Transverse colon (tissue), 4 donors: Measurements from ENCODE around the gene BANP. TPM values are rescaled to one million over a fixed set of nuclear protein-coding genes. Genes with fewer than 3 reads are reported as not detected.
A peak's percentile ranks its signal among the peaks of the same experiment; 100 is the strongest.

Experiments
- DNase-seq: peaks from one replicate; pipeline ENCODE4 v3.0.0-alpha.2; 2019
- H3K27ac ChIP-seq, 4 donors: fragments of 200-600 bp; sonication (generic); 2 replicates each; pipeline ENCODE4 v1.5.1; 2016 to 2018; ENCODE audit warnings: inconsistent platforms in 4 of 4
- H3K27me3 ChIP-seq: fragments of 200-600 bp; sonication (generic); 2 replicates; pipeline ENCODE4 v1.5.1; 2017; ENCODE audit warnings: inconsistent platforms
- H3K36me3 ChIP-seq, 4 donors: fragments of 200-600 bp; sonication (generic); 2 replicates each; pipeline ENCODE4 v1.5.1; 2017 to 2019; ENCODE audit warnings: inconsistent platforms in 4 of 4
- H3K4me1 ChIP-seq, 4 donors: fragments of 200-600 bp; sonication (generic); 2 replicates each; pipeline ENCODE4 v1.5.1; 2017 to 2020; ENCODE audit warnings: inconsistent platforms in 4 of 4
- H3K4me3 ChIP-seq, 4 donors: fragments of 200-600 bp; sonication (generic); 1 replicate in 1 of 4; 2 replicates in 3 of 4; pipeline versions ENCODE4 v1.5.1 to v1.6.1; 2017 to 2019; ENCODE audit warnings: inconsistent platforms in 4 of 4
- H3K9me3 ChIP-seq, 2 donors: fragments of 200-600 bp; sonication (generic); 2 replicates each; pipeline ENCODE4 v1.5.1; 2017 to 2019; ENCODE audit warnings: inconsistent platforms in 2 of 2
- EP300 ChIP-seq: sonication (generic); formaldehyde crosslinking; IDR thresholded peaks from one replicate; pipeline ENCODE4 v1.6.1; 2017; ENCODE audit warnings: antibody characterized with exemption, low read depth
- POLR2A ChIP-seq: fragments of 450-650 bp; IDR thresholded peaks from one replicate; pipeline ENCODE4 v1.6.1; 2016; ENCODE audit warnings: antibody characterized with exemption, mild to moderate bottlenecking, moderate library complexity
- POLR2AphosphoS5 ChIP-seq, 3 donors: sonication (generic); formaldehyde crosslinking; IDR thresholded peaks; one replicate each; pipeline ENCODE4 v1.6.1; 2016; ENCODE audit warnings: antibody characterized with exemption in 3 of 3
- WGBS, 2 donors: methylation state at CpG; one replicate each; pipeline ENCODE4 v1.1.5; 2018; ENCODE audit warnings: low coverage in 1 of 2; 5-methylcytosine and 5-hydroxymethylcytosine counted together
- in situ Hi-C, 4 donors: fragments of 200-750 bp; cut with MboI; loops; one replicate each; pipeline versions ENCODE4 v1.15.0 to v1.15.1; 2017; ENCODE audit warnings: low sequenced_read_pairs in 3 of 4, low pct_ligation_motif_present in 1 of 4, low pct_unique_long_range_greater_than_20kb in 1 of 4
- intact Hi-C: fragments of 100-400 bp; cut with DNase I; formaldehyde crosslinking; loops from one replicate; pipeline ENCODE4 v1.15.1; 2023; ENCODE audit warnings: low total_unique reads
- total RNA-seq, 4 donors: library from RNA; depleted of rRNA; stranded (reverse); fragments of >200 nt; gene quantifications; one replicate each; pipeline ENCODE4 v1.1.0, GENCODE V29; 2016
- TF ChIP-seq, protein P1 (sequence below), 5 experiments: fragments of 200-600 bp in 3 of 5; fragments of 450-650 bp in 2 of 5; sonication (generic) in 3 of 5; IDR thresholded peaks; 1 replicate in 2 of 5; 2 replicates in 3 of 5; pipeline ENCODE4 v1.5.1; 2016 to 2017; ENCODE audit warnings: antibody characterized with exemption in 5 of 5, inconsistent platforms in 3 of 5, mild to moderate bottlenecking in 2 of 5, moderate library complexity in 1 of 5

The BANP gene
- total RNA-seq, 4 donors from 2014 or later = 15.3 to 25.1 (median 18.7) TPM

DNA sequence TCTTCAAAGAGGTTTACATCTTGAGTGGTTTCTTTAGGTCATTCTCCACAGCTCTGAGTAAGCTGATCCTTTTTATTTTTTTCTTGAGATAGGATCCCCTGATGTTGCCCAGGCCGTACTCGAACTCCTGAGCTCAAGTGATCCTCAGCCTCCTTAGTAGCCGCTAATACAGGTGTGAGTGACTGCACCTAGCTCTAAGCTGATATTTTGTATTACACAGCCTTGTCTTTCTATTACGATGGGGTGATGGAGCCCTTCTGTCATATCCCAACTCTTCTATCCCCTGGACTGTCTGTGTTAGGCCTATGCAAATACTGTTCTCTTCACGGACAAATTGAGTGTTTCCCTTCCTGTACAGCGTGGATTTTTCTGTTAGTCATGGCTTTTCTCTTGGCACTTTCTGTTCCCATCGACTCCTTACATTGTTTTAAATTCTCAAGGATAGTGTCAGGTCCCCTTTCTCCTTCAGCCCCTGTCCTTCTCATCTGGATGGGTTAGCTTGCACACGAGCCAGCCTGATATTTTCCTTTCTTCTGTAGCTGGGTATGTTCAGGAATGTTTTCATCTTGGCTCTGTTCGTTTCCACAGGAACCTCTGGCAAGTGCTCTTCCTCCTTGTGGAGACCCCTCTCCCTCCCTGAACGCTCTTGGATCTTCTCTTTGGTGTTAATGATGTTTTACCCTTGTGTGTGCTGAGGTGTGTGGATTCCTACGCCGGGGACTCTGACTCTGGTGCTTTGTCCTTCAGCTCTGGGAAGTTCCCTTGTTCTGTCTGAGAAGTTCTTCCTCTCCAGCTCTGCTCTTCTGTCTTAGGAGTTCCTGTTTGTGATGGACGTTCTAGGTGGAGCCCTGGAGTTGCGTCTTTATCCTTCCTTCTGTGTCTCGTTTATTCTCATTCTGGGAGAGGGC lies 2.3 kb downstream of the BANP start:
- Histone ChIP-seq H3K27me3 (no peaks in the 10 kb centered on the region), H3K4me3 (no peak overlapping the region), H3K4me1 (peaks cover 16 to 46% (median 40%) of the 10 kb centered on the region in 4 donors), H3K27ac (peak overlapping the region; percentile 55 to 98 (median 93)), H3K9me3 (no peaks in the 10 kb centered on the region), H3K36me3 (no peaks in the 10 kb centered on the region)
- in situ Hi-C loops (no loop called here), intact Hi-C loops (no loop called here)
- DNase-seq = no peak
- 71 to 77% methylated on average over 11 to 15 of the region's 15 CpGs for WGBS, 2 donors
- TF ChIP-seq EP300 (no peak), POLR2A (no peak), POLR2AphosphoS5 (IDR thresholded peaks at IDR 0.05) (no peak)
- TF ChIP-seq, protein P1, sequence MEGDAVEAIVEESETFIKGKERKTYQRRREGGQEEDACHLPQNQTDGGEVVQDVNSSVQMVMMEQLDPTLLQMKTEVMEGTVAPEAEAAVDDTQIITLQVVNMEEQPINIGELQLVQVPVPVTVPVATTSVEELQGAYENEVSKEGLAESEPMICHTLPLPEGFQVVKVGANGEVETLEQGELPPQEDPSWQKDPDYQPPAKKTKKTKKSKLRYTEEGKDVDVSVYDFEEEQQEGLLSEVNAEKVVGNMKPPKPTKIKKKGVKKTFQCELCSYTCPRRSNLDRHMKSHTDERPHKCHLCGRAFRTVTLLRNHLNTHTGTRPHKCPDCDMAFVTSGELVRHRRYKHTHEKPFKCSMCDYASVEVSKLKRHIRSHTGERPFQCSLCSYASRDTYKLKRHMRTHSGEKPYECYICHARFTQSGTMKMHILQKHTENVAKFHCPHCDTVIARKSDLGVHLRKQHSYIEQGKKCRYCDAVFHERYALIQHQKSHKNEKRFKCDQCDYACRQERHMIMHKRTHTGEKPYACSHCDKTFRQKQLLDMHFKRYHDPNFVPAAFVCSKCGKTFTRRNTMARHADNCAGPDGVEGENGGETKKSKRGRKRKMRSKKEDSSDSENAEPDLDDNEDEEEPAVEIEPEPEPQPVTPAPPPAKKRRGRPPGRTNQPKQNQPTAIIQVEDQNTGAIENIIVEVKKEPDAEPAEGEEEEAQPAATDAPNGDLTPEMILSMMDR (IDR thresholded peaks at IDR 0.05) = no peak

DNA sequence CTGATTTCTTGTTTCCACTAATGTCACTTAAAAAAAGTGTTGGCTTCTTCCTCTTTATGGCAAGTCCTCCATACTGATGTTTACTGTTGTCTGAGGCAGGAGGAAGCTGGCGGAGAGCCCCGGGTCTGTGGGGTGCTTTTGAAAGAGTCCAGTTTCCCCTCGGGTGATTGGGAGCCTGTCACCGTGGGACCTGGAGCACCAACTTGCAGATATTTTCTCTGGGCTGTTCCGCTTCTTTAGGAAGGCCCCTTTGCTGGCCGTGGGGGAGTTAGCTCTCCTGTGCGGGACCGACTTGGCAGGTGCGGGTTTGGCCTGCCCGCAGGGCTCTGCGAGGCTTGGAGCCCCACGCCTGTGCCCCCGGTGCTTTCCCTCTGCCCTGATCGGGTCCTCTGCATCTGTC lies 3.1 kb downstream of the BANP start:
- TF ChIP-seq POLR2A (no peak), POLR2AphosphoS5 (IDR thresholded peaks at IDR 0.05) (no peak), EP300 (no peak)
- TF ChIP-seq, protein P1 (IDR thresholded peaks at IDR 0.05) = no peak
- no peaks in the 10 kb centered on the region for H3K36me3 ChIP-seq
- H3K4me3 ChIP-seq = no peak overlapping the region
- WGBS, 2 donors = 60 to 74% methylated on average over 3 to 14 of the region's 14 CpGs
- peaks cover 16 to 46% (median 40%) of the 10 kb centered on the region in 4 donors for H3K4me1 ChIP-seq
- no peaks in the 10 kb centered on the region for H3K27me3 ChIP-seq
- intact Hi-C loops = no loop called here
- in situ Hi-C loops = no loop called here
- peak overlapping the region; percentile 55 to 98 (median 93) for H3K27ac ChIP-seq
- no peaks in the 10 kb centered on the region for H3K9me3 ChIP-seq
- no peak for DNase-seq

DNA sequence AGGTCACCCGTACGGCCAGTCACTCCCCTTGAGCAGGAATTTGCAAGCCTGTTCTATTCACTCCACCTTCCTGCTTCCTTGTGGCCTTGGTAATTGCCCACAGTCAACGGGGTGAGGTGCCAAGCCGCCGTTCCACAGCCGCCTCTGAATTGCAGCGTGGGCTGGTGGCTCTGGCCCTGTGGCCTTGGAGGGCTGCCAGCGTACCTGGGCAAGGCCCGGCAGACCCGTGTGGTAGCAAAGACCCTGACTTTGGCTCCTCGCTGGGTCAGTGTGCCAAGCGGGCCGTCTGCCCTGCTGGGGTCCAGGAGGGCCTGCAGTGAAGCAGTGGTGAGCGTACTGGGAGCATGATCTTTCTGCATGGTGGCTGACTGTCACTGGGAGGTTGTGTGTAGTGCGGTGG lies 3.6 kb downstream of the BANP start:
- H3K9me3 ChIP-seq = no peaks in the 10 kb centered on the region
- no peaks in the 10 kb centered on the region for H3K27me3 ChIP-seq
- no peak for TF ChIP-seq POLR2A
- no peak for TF ChIP-seq EP300
- TF ChIP-seq, protein P1 (IDR thresholded peaks at IDR 0.05) = no peak
- TF ChIP-seq POLR2AphosphoS5 (IDR thresholded peaks at IDR 0.05) = no peak
- 60 to 62% methylated on average over 3 to 10 of the region's 15 CpGs for WGBS, 2 donors
- peak overlapping the region; percentile 55 to 98 (median 93) for H3K27ac ChIP-seq
- no peak overlapping the region for H3K4me3 ChIP-seq
- H3K36me3 ChIP-seq = no peaks in the 10 kb centered on the region
- peaks cover 16 to 46% (median 40%) of the 10 kb centered on the region in 4 donors for H3K4me1 ChIP-seq
- intact Hi-C loops (no loop called here), in situ Hi-C loops (no loop called here)
- peak; percentile 47 for DNase-seq

DNA sequence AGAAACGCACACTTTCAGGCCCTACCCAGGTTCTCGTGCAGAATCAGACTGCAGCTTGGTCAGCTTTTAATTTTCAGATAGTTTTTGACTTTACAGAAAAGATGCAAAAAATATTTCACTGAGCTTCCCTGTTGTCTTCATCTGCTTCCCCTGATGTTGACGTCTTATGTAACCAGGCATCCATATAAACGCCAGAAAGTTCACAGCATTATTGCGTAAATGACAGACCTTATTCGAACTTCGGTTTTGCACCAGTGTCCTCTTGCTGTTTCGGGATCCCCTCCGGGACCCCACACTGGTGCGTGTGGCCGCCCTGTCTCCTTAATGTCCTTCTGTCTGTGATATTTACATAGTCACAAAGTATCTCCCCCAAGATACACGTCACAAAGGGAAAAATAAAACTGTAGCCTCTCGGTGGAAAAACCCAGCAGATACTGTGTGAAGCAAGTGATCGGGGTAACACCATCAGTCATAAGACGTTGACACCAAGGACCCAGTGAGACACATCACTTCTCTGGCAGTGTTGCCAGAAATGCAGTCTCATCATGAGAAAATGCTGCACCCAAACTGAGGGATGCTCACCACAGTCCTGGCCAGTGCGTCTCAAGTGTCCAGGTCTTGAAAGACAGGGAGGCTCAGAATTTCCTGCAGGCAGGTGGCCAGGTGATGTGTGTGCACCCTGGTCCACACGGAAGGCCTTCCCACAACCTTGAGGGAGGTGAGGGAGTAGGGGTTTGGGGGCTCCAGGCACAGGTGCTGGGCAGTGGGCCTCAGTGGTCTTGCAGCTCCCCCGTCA lies 4.3 kb downstream of the BANP start:
- in situ Hi-C loops = no loop called here
- DNase-seq = no peak
- Histone ChIP-seq H3K27ac (peak overlapping the region; percentile 58 to 98 (median 93)), H3K4me1 (peaks cover 16 to 41% (median 38%) of the 10 kb centered on the region in 4 donors), H3K27me3 (no peaks in the 10 kb centered on the region), H3K36me3 (no peaks in the 10 kb centered on the region), H3K9me3 (no peaks in the 10 kb centered on the region), H3K4me3 (no peak overlapping the region)
- 84 to 85% methylated on average over 11 to 18 of the region's 18 CpGs for WGBS, 2 donors
- TF ChIP-seq, protein P1 (IDR thresholded peaks at IDR 0.05) = no peak
- TF ChIP-seq EP300 = no peak
- no peak for TF ChIP-seq POLR2AphosphoS5 (IDR thresholded peaks at IDR 0.05)
- no peak for TF ChIP-seq POLR2A
- intact Hi-C loops = no loop called here
